Measurements from ENCODE around the gene URAD.

- TF ChIP-seq CTCF (IDR thresholded peaks at IDR 0.05; ENCODE audit: insufficient read depth, low read length) (no peak), POLR2AphosphoS5 (IDR thresholded peaks at IDR 0.05; ENCODE audit: low read depth) (no peak), GABPA (IDR thresholded peaks at IDR 0.05; ENCODE audit: low read depth) (no peak), SPI1 (IDR thresholded peaks at IDR 0.05; ENCODE audit: borderline replicate concordance, low read depth) (no peak)
- TF ChIP-seq, protein P1, sequence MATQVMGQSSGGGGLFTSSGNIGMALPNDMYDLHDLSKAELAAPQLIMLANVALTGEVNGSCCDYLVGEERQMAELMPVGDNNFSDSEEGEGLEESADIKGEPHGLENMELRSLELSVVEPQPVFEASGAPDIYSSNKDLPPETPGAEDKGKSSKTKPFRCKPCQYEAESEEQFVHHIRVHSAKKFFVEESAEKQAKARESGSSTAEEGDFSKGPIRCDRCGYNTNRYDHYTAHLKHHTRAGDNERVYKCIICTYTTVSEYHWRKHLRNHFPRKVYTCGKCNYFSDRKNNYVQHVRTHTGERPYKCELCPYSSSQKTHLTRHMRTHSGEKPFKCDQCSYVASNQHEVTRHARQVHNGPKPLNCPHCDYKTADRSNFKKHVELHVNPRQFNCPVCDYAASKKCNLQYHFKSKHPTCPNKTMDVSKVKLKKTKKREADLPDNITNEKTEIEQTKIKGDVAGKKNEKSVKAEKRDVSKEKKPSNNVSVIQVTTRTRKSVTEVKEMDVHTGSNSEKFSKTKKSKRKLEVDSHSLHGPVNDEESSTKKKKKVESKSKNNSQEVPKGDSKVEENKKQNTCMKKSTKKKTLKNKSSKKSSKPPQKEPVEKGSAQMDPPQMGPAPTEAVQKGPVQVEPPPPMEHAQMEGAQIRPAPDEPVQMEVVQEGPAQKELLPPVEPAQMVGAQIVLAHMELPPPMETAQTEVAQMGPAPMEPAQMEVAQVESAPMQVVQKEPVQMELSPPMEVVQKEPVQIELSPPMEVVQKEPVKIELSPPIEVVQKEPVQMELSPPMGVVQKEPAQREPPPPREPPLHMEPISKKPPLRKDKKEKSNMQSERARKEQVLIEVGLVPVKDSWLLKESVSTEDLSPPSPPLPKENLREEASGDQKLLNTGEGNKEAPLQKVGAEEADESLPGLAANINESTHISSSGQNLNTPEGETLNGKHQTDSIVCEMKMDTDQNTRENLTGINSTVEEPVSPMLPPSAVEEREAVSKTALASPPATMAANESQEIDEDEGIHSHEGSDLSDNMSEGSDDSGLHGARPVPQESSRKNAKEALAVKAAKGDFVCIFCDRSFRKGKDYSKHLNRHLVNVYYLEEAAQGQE (IDR thresholded peaks at IDR 0.05; ENCODE audit: insufficient replicate concordance, low read depth): no peak
These were observed 2.9 kb downstream of the URAD start for GRCh38 chr13:27985600-27985999.
